Astrocyte (in vitro differentiated cells and primary cell): Measurements from ENCODE around the gene SRRM4. TPM values are rescaled to one million over a fixed set of nuclear protein-coding genes. Genes with fewer than 3 reads are reported as not detected.
"Not testable (repeated sequence)": the region's sequence is repeated elsewhere in the genome, so short reads cannot be mapped to it uniquely, and the experiment has no call there.

Source experiments
- DNase-seq: peaks from one replicate; pipeline ENCODE4 v3.0.0-alpha.2; 2010; ENCODE audit warnings: low read depth
- FAIRE-seq: peaks from 2 replicates; lab custom pipeline; 2011; peaks lifted over from hg19 to GRCh38; lab: Jason Lieb, UNC
- H2AFZ ChIP-seq: 2 replicates; pipeline ENCODE4 v1.6.0; 2012; ENCODE audit warnings: low read depth, low read length, inconsistent platforms
- H3K27ac ChIP-seq: 2 replicates; pipeline ENCODE4 v1.5.1; 2011; ENCODE audit warnings: low read depth, low read length, inconsistent platforms
- H3K27me3 ChIP-seq: 2 replicates; pipeline ENCODE4 v1.6.0; 2011; ENCODE audit warnings: low read length, inconsistent platforms; ENCODE audit not compliant: insufficient read depth
- H3K36me3 ChIP-seq: 2 replicates; pipeline ENCODE4 v1.5.1; 2011; ENCODE audit warnings: low read length, inconsistent platforms; ENCODE audit not compliant: insufficient read depth
- H3K4me1 ChIP-seq: 2 replicates; pipeline ENCODE4 v1.5.1; 2011; ENCODE audit warnings: low read length, inconsistent platforms; ENCODE audit not compliant: insufficient read depth
- H3K4me2 ChIP-seq: 2 replicates; pipeline ENCODE4 v1.6.0; 2012; ENCODE audit warnings: low read length, inconsistent platforms
- H3K4me3 ChIP-seq: 2 replicates; pipeline ENCODE4 v1.5.1; 2011; ENCODE audit warnings: low read depth, mild to moderate bottlenecking, low read length, inconsistent platforms; ENCODE audit not compliant: insufficient read depth
- H3K79me2 ChIP-seq: 2 replicates; pipeline ENCODE4 v1.6.0; 2012; ENCODE audit warnings: mild to moderate bottlenecking, low read length, inconsistent platforms; ENCODE audit not compliant: insufficient read depth
- H3K9ac ChIP-seq: 2 replicates; pipeline ENCODE4 v1.6.0; 2012; ENCODE audit warnings: mild to moderate bottlenecking, low read length, inconsistent platforms
- H3K9me3 ChIP-seq: 2 replicates; pipeline ENCODE4 v1.5.1; 2012; ENCODE audit warnings: low read depth, mild to moderate bottlenecking, low read length, inconsistent platforms; ENCODE audit not compliant: insufficient read depth
- H4K20me1 ChIP-seq: 2 replicates; pipeline ENCODE4 v1.6.0; 2012; ENCODE audit warnings: low read length, inconsistent platforms; ENCODE audit not compliant: insufficient read depth
- H3K27ac Mint-ChIP-seq: one replicate; pipeline ENCODE4 v1.8.0; 2021; ENCODE audit warnings: mild to moderate bottlenecking, mixed read lengths; ENCODE audit not compliant: unreplicated experiment
- H3K27me3 Mint-ChIP-seq: one replicate; pipeline ENCODE4 v1.8.0; 2021; ENCODE audit warnings: low read depth, mixed read lengths; ENCODE audit not compliant: unreplicated experiment
- H3K36me3 Mint-ChIP-seq: one replicate; pipeline ENCODE4 v1.8.0; 2021; ENCODE audit warnings: low read depth, mixed read lengths; ENCODE audit not compliant: unreplicated experiment
- H3K4me1 Mint-ChIP-seq: one replicate; pipeline ENCODE4 v1.8.0; 2021; ENCODE audit warnings: low read depth, mixed read lengths; ENCODE audit not compliant: unreplicated experiment
- H3K4me3 Mint-ChIP-seq: one replicate; pipeline ENCODE4 v1.8.0; 2021; ENCODE audit warnings: mild to moderate bottlenecking, moderate library complexity, mixed read lengths; ENCODE audit not compliant: unreplicated experiment
- H3K9me3 Mint-ChIP-seq: one replicate; pipeline ENCODE4 v1.8.0; 2021; ENCODE audit warnings: mild to moderate bottlenecking, mixed read lengths; ENCODE audit not compliant: unreplicated experiment
- CTCF ChIP-seq: IDR thresholded peaks from 2 replicates; pipeline ENCODE4 v1.5.1; 2011; ENCODE audit warnings: low read depth, mild to moderate bottlenecking, inconsistent platforms, low read length, moderate library complexity; ENCODE audit not compliant: insufficient read depth
- EZH2 ChIP-seq: IDR thresholded peaks from 2 replicates; pipeline ENCODE4 v1.6.1; 2012; ENCODE audit warnings: mild to moderate bottlenecking, low read length, inconsistent platforms; ENCODE audit not compliant: insufficient read depth
- total RNA-seq: library from RNA; stranded (reverse); gene quantifications from 2 replicates; pipeline ENCODE4 v1.2.1, GENCODE V29; 2021

Gene SRRM4
- total RNA-seq, 1 donor from 2014 or later = 0.30 TPM

GRCh38 chr12:119005913-119006312, 24.6 kb downstream of the SRRM4 start:
- H3K4me1 Mint-ChIP-seq = no peaks in the 10 kb centered on the region
- no peaks in the 10 kb centered on the region for H3K36me3 Mint-ChIP-seq
- H3K27ac ChIP-seq = no peak overlapping the region

GRCh38 chr12:119006746-119007145, 25.4 kb downstream of the SRRM4 start:
- no peak for FAIRE-seq
- H3K27ac ChIP-seq = no peak overlapping the region
- TF ChIP-seq EZH2 = no peak
- no peak for TF ChIP-seq CTCF
- no peak overlapping the region for H3K4me3 Mint-ChIP-seq
- H3K9ac ChIP-seq = no peak overlapping the region
- H3K4me1 Mint-ChIP-seq = no peaks in the 10 kb centered on the region
- H3K9me3 ChIP-seq = no peaks in the 10 kb centered on the region
- H2AFZ ChIP-seq = no peak overlapping the region
- H4K20me1 ChIP-seq = no peaks in the 10 kb centered on the region
- H3K4me2 ChIP-seq = no peak overlapping the region
- H3K36me3 ChIP-seq = no peaks in the 10 kb centered on the region
- no peak for DNase-seq
- no peaks in the 10 kb centered on the region for H3K27me3 ChIP-seq
- H3K4me1 ChIP-seq = no peaks in the 10 kb centered on the region
- H3K27ac Mint-ChIP-seq = no peak overlapping the region
- no peaks in the 10 kb centered on the region for H3K79me2 ChIP-seq
- H3K27me3 Mint-ChIP-seq = peaks cover 4% of the 10 kb centered on the region
- H3K4me3 ChIP-seq = no peak overlapping the region
- H3K9me3 Mint-ChIP-seq = peaks cover 8% of the 10 kb centered on the region
- H3K36me3 Mint-ChIP-seq = no peaks in the 10 kb centered on the region

More at GRCh38 chr12:119005913-119006312, 24.6 kb downstream of the SRRM4 start:
- DNase-seq (no peak), FAIRE-seq (no peak)
- Histone ChIP-seq H4K20me1 (no peaks in the 10 kb centered on the region), H3K4me3 (no peak overlapping the region), H3K9me3 (no peaks in the 10 kb centered on the region), H3K79me2 (no peaks in the 10 kb centered on the region), H3K36me3 (no peaks in the 10 kb centered on the region), H3K9ac (no peak overlapping the region), H3K4me1 (no peaks in the 10 kb centered on the region), H3K4me2 (no peak overlapping the region), H2AFZ (no peak overlapping the region), H3K27me3 (no peaks in the 10 kb centered on the region)
- Mint-ChIP-seq H3K27ac (no peak overlapping the region), H3K4me3 (no peak overlapping the region), H3K27me3 (peaks cover 4% of the 10 kb centered on the region), H3K9me3 (peaks cover 2% of the 10 kb centered on the region)
- no peak for TF ChIP-seq EZH2
- no peak for TF ChIP-seq CTCF

GRCh38 chr12:119008273-119008672, 26.9 kb downstream of the SRRM4 start:
- H4K20me1 ChIP-seq, H3K27me3 ChIP-seq, DNase-seq, H3K4me3 ChIP-seq, H3K27ac ChIP-seq, H2AFZ ChIP-seq, H3K27ac Mint-ChIP-seq, H3K4me1 Mint-ChIP-seq, H3K9ac ChIP-seq, H3K27me3 Mint-ChIP-seq, H3K4me2 ChIP-seq, H3K36me3 Mint-ChIP-seq, H3K9me3 ChIP-seq, H3K79me2 ChIP-seq, FAIRE-seq, H3K4me3 Mint-ChIP-seq, H3K36me3 ChIP-seq, H3K4me1 ChIP-seq: not testable (repeated sequence)
- peaks cover 12% of the 10 kb centered on the region for H3K9me3 Mint-ChIP-seq
